DMS 273 (cell line): ENCODE data around the gene ARRDC3.
"Not testable (repeated sequence)": the region's sequence is repeated elsewhere in the genome, so short reads cannot be mapped to it uniquely, and the experiment has no call there.

Experiments used
- DNase-seq: peaks from one replicate; lab custom pipeline; 2025; ENCODE audit not compliant: unreplicated experiment; lab: John Stamatoyannopoulos, UW

Gene ARRDC3

DNA sequence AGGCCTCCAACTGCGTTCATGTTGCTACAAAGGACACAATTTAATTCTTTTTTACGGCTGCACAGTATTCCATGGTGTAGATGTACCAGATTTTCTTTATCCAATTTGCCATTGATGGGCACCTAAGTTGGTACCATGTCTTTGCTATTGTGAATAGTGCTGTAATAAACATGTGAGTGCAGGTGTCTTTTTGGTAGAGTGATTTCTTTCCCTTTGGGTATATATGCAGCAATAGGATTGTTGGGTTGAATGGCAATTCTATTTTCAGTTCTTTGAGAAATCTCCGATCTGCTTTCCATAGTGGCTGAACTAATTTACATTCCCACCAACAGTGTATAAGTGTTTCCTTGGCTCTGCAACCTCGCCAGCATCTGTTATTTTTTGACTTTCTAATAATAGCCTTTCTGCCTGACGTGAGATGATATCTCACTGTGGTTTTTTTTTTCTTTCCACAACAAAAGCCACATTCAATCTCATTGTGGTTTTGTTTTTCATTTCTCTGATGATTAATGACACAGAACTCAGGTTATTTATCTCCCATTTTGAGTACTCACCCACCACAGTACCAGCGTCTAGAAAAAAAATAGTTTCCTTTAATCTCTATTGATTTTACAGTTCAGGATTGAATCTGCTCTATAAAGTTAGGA, 21.9 kb downstream of the ARRDC3 start:
- no peak for DNase-seq

DNA sequence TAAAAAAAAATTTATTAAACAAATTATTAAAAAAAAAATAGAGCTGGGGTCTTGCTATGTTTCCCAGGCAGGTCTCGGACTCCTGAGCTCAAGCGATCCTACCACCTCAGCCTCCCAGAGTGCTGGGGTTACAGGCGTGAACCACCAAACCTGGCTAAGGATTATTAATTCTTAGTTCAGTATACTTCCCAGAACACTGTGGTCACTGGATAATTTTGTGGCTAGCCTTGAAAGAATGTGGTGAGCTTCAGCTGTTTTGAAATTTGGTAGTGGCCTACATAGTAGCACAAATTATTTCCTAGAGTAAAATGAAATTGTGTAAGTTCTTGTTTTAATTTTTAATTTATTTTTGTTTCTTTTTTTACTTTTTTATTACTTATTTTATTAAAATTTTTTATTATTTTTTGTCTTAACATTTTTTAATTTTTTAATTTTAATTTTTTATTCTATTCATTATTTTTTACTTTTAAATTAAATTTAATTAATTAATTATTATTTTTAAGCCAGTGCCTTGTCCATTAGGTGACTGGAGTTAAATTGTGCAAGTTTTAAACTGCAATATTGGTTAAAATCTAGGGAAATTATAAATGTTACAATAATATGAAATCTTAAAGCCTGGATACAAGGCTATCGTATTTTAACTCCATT, 23.0 kb downstream of the ARRDC3 start:
- DNase-seq, result no peak

DNA sequence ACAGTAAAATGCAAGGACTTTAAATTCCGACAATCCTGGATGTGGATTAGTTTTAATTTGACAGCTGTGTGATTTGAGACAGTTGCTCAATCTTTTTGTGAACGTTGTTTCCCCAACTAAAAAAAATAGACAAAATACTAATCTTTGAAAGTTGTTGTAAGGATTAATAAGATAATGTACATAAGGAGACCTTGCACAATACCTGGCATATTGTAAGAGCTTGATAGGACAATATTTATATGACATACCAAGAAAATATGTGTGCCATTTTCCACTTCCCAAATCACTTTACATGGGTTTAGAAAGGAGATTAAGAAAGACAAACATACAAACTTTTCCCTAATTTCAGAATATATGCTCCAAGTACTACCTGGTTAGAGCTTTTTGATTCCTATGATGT, 25.3 kb downstream of the ARRDC3 start:
- no peak for DNase-seq

DNA sequence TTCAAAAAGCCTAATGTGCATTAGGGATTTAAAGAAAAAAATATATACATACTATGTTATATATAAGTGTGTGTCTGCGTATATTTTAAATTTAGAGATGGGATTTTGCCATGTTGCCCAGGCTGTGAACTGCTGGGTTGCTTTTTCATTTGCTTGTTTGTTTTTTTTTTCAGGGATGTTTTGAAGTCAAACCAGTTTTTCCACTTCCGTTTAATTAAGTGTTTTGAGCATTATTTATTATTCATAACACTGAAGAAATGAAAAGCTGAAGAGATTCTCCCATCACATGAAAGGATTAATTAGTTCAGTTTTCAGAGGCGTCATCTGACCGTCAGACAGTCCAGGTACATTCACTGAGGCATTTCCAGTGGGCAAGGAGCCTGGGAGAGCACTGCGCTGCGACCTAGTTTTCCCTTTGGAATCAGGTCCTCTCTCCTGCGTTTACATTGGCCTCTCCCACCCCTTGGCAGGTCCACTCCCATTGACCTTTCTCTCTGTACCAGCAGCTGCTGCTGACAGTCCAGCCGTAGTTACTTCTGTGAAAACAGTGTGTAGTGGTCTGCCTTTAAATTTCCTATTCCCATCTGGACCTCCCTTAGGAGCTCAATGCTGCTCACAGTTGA, 26.0 kb downstream of the ARRDC3 start:
- no peak for DNase-seq

DNA sequence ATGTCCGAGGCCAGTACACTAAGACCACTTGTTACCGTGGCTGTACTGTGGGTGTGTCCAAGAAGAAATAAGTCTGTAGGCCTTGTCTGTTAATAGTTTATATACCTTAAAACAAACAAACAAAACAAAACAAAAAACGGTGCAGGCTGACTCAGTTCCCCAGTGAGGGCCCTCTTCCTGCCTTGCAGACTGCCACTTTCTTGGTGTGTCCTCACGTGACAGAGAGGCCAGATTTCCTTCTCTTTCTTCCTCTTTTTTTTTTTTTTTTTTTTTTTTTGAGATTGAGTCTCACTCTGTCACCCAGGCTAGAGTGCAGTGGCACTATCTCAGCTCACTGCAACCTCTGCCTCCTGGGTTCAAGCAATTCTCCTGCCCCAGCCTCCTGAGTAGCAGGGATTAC, 28.2 kb downstream of the ARRDC3 start:
- DNase-seq, result not testable (repeated sequence)

DNA sequence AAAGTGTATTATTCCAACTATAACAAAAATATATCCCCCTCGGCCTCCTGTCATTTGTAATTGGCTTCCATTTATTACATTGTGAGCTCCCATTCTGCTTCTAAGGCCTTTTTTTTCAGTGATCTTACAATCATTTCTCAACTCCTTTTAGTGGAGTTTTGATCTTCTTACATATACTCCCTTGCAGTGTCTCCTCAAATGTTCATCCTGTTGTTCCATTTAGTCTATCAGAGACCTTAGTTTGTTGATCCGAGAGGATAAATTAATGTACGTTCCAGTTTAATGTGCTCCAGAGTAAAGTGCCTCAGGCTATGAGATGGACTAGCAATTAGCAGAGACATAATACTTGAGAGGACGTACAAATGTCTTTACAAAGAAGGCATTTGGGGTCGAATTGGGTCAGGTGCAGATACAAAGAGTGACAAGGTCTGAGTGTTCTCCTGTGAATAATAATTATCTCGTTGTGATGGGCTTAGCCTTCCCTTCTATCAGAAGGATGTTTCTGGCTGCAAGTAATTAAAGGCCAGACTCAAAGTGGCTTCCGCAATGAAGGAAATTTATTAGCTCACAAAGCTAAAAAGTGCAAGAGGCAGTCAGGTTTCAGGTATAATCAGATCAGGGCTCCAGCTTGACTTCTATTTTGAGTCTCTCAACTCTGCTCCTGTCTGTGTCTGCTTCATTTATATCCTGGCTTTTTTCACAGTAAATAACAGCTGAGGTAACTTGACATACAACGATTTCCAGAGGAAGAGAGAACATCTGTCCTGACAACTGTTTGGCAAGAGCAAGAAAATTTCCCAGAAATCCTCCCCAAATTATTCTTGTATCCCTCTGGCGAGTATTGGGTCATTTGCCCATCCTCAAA, 30.1 kb downstream of the ARRDC3 start:
- DNase-seq, result peak; percentile 8

DNA sequence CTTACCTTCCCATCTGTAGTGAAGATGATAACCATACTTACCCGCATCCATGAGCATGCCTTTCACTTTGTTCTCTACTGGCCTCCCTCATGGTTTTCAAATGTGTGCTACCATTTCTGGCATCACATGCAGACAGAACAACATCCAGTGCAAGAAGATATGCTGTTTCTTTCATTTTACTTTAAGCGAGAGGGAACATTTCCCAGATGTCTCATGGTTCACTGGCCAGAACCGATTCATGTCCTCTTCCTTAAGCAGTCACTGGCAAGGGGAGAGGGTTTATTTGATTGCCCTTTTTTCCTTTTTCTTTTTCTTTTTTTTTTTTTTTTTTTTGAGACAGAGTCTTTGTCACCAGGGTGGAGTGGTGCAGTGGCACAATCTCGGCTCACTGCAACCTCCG, 37.7 kb downstream of the ARRDC3 start:
- no peak for DNase-seq

DNA sequence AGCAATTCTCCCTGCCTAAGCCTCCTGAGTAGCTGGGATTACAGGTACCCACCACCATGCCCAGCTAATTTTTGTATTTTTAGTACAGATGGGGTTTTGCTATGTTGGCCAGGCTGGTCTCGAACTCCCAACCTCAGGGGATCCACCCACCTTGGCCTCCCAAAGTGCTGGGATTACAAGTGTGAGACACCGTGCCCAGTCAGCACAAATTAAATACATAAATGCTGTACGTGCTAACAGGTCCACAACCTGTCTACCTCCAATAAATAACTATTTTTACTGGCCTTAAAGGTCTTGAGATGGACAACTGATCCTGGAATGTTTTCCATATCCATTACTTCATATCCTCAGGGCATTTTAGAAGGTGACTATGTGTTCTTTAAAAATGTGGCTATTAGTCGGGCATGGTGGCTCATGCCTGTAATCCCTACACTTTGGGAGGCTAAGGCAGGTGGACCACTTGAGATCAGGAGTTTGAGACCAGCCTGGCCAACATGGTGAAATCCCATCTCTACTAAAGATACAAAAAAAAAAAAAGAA, 38.4 kb downstream of the ARRDC3 start:
- DNase-seq, result not testable (repeated sequence)

DNA sequence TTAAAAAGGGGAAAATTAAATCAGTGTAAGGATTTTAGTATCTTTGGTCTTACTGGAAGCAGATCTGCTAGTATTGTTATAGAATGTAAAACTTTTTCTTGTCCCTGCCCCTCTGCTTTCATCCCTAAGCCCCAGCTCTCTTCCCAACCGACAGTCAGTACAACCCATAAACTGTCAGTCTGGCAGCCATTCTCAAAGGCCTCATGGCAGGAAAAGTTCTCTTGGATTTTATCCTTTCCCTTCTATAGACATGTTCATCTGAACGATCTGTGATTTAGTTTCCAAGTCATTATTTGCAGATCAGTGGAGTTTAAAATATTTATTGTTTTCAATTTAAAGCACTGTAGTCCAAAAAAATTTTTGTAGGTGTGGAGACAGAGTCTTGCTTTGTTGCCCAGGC, 39.2 kb downstream of the ARRDC3 start:
- DNase-seq, result no peak

DNA sequence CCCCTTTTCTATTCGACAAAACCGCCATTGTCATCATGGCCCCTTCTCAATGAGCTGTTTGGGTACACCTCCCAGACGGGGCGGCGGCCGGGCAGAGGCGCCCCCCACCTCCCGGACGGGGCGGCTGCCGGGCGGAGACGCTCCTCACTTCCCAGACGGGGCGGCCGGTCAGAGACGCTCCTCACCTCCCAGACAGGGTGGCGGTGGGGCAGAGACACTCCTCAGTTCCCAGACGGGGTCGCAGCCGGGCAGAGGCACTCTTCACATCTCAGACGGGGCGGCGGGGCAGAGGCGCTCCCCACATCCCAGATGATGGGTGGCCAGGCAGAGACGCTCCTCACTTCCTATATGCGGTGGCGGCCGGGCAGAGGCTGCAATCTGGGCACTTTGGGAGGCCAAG, 40.2 kb downstream of the ARRDC3 start:
- not testable (repeated sequence) for DNase-seq

DNA sequence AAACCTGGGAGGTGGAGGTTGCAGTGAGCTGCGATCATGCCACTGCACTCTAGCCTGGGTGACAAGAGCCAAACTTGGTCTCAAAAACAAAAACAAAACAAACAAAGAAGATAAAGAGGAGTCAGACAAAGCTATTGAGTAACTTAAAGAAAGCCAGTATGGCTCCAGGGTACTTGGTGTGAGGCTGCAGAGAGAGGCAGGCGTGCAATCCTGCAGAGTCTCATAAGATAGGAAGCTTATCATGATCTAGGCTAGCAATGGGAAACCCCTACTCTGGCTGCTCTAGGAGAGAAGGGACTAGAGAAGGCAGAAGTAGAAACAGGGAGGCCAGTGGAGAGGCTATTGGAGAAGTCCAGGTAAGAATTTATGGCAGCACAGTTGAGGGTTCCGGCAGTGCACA, 42.0 kb downstream of the ARRDC3 start:
- DNase-seq, result no peak

DNA sequence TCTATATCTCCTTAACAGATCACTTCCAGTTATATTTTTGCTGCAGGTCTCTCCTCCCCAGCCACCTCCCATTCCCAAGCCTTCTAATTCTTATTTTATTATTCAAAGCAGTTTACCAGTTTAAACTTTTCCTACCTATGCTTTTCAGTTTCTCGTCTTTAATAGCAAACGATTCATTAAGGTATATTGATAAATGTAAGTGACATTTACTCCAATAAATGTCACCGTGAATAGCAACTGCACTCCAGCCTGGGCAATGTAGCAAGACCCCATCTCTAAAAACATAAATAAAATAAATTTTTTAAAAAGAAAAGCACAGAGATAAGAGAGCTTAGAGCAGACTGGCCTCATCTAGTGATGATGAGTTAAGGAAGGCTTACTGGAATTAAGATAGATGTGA, 42.6 kb downstream of the ARRDC3 start:
- DNase-seq, result no peak

DNA sequence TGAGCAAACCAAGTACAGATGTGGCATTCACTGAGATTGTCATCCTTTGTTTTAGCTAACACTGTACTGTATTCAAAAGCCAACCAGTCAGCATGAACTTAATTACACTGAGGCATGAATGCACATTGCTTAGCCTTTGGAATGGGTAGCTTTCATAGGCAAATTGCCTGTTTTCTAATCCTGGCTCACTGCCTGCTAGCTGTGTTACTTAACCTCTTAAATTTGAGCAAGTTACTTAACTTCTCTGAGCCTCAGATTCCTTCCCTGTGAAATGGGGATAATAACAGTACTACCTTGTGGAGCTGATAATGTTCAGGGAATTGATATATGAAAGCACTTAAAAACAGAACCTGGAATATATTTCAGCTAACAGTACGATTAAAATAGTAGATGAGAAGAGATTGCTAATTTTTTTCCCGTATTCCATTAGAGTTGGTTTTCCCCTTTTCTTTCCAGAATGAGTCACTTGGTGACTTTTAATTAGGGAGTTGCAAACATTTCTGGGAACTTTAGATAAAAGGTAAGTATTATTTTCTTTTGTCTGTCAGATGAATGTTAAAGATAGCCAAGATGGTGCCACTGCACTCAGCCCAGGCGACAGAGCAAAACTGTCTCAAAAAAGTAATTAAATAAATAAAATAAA, 43.9 kb downstream of the ARRDC3 start:
- no peak for DNase-seq

DNA sequence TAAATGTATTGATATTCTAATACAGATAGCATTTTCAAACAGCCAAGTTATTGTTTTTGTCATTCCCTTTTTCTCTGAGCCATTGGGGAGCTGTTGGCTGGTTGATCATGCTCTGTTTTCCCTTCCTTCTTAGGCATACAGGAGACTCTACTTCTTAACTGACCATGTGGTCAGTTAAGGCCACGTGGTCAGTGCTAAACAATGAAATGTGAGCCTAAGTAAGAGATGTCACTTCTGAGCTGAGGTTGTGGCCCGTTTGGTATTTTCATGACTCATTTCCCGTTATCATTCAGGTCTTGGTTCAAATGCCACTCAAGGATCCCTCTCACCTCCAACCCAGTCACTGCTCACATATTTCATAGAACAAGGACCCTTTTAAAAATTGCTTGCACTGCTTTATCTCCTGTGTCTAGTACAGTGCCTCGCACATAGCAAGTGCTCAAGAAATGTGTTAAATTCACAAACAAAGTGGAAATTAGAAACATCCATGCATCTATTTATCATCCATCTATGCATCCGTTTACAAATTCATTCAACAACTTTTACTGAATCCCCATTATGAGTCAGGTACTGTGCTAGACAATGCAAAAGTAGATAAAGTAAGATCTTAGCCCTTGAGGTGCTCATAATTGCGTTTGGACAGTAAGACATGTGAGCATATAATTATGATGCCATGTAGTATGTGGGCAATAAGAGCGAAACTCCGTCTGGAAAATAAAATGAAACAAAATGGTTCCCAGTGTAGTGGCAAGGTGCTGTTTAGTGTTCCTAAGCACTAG, 50.7 kb downstream of the ARRDC3 start:
- DNase-seq, result no peak

DNA sequence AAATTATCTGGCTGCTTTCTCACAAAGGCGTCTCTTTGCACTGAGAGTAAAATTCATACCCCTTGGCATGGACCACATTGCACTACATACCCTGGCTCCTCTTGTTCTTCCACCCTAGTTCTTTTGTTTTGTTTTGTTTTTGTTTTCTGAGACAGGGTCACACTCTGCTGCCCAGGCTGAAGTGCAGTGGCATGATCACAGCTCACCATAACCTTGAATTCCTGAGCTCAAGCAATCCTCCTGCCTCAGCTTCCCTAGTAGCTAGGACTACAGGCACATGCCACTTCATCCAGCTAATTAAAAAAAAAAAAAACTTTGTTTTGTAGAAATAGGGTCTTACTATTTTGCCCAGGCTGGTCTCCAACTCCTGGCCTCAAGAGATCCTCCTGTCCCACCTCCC, 51.4 kb downstream of the ARRDC3 start:
- no peak for DNase-seq

DNA sequence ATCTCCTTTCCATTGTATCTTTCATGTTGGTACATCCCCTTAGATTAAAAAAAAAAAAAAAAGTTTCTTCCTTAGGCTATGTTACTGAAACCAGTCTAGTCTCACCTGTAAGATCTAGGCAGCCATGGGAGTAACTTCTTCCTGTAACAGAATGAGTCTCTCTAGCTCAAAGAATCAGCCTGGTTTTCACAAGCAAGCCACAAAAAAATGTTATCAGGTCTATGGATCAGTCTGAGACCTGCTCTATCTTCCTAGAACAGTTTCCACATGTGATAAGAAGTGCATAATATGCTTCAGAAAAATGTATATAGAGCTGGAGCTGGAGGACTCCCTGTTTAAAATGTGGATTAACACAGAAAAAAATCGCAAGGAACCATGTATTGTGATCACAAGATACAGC, 53.8 kb downstream of the ARRDC3 start:
- no peak for DNase-seq

DNA sequence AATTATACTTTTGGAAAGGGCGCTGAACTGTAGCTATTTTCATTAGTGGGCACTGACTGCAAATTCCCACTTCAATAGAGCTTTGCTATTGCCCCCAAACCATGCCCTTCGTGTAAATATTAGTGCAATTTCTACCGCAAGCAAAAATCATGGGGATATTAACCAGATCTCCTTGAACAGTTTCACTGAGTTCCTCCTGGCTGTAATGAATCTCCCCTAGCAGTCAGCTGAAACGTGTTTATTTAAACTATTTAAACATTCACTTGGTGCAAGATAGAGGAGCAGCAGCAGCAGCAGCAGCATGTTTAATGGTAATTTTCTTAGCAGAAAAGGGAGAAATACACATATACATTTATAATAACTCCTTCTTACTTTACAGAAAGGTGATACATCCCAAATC, 54.4 kb downstream of the ARRDC3 start:
- DNase-seq, result no peak

DNA sequence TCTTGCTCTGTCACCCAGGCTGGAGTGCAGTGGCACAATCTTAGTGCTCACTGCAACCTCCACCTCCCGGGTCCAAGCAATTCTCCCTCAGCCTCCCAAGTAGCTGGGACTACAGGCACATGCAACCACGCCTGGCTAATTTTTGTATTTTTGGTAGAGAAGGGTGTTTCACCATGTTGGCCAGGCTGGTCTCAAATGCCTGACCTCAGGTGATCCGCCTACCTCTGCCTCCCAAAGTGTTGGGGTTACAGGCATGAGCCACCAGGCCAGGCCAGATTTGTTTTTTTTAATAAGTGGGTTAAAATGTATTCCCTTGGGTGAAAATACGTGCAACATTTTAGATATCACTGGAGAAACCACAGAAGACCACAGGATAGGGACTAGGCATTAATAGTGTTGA, 60.1 kb downstream of the ARRDC3 start:
- not testable (repeated sequence) for DNase-seq

DNA sequence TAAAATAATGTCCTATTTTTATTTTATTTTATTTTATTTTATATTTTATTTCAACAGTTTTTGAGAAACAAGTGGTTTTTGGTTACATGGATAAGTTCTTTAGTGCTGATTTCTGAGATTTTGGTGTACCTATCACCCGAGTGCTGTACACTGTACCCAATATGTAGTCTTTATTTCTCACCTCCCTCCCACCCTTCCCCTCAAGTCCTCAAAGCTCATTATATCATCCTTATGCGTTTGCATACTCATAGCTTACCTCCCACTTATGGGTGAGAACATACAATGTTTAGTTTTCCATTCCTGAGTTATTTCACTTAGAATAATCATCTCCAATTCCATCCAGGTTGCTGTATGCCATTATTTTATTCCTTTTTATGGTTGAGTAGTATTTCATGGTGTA, 63.5 kb downstream of the ARRDC3 start:
- no peak for DNase-seq

DNA sequence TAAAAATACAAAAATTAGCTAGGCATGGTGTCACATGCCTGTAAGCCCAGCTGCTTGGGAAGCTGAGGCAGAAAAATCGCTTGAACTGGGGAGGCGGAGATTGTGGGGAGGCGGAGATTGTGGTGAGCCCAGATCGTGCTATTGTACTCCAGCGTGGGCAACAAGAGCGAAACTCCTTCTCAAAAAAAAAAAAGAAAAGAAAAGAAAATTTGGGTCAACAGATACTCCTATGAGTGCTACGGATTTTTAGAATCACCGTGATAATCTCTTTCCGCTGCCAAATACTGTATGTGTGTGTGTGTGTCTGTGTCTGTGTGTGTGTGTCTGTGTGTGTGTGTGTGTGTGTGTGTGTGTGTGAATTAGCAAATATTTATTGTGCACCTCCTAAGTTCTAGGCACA, 64.4 kb downstream of the ARRDC3 start:
- DNase-seq, result no peak
